Measurements from ENCODE around the gene SBK2. TPM values are rescaled to one million over a fixed set of nuclear protein-coding genes. Genes with fewer than 3 reads are reported as not detected.

The SBK2 gene
- total and polyA plus RNA-seq, 9 of the 15 experiments (the other 6 are each of a cell fraction or from before 2014, with no cell fraction given), result not detected

DNA sequence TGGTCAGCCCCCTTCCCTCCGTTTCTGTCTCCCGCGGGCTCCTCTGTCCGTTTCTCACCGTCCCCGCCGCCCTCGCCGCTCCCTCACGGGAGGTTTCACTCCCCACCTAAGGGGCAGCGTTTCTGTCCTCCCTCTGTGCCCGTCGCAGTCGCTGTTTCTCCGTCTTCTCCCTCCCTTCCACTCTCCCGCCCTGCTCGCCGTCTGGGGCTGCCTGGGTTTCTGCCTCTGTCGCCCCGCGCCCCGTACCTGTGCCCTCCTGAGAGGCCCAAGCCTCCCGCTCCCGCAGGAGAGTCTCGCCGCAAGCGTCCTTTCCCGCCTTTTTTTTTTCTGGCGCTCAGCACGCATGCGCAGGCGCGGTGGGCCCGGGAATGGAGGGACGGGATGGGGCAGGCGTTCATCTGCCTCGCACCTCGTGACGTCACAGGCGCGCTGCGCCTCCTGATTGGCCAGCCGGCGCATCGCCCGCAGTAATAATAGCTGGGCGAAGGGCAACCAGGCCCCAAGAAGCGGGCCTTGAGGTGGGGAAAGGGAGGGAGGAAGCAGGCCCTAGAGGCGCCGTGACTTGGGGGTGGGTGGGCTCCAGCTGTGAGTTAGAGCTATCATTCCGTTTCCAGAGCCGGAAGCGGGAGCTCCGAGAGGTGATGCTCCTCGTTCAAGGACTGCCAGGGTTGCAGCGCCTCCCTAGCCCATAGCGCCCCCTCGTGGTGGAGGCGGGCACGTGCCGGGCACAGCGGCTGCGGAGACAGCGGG lies 33.3 kb downstream of the SBK2 start (continued):
- TF ChIP-seq L3MBTL2 (IDR thresholded peaks at IDR 0.05) (peak; percentile 100), NCOA4 (IDR thresholded peaks at IDR 0.05; ENCODE audit: partially characterized antibody) (no peak), FOXP1 (CRISPR knock-in tag; IDR thresholded peaks at IDR 0.05) (peak; percentile 100), MTF1 (CRISPR knock-in tag; IDR thresholded peaks at IDR 0.05; ENCODE audit: borderline replicate concordance) (no peak), TEAD1 (CRISPR knock-in tag; IDR thresholded peaks at IDR 0.05) (peak in 1 of 2 experiments; percentile 98; a peak in 2 of 4 replicates), TFE3 (CRISPR knock-in tag; IDR thresholded peaks at IDR 0.05) (peak; percentile 37; the same call in 1 of the 2 replicates), KAT8 (IDR thresholded peaks at IDR 0.05; ENCODE audit: low read depth) (no peak), DACH1 (IDR thresholded peaks at IDR 0.05; ENCODE audit: partially characterized antibody) (peak; percentile 15), MLLT1 (IDR thresholded peaks at IDR 0.05) (0 out of 4 replicates have a peak, but pooled peaks of 1 of the 2 experiments have one; percentile 15), RFX5 (IDR thresholded peaks at IDR 0.05; ENCODE audit: low read depth, low read length) (peak; percentile 99), E2F1 (CRISPR knock-in tag; IDR thresholded peaks at IDR 0.05) (peak; percentile 100), ZNF253 (CRISPR knock-in tag; conservative IDR thresholded peaks at IDR 0.05) (no peak), GABPA (tag; conservative IDR thresholded peaks at IDR 0.05; ENCODE audit: low read depth) (peak; percentile 48)
- TF ChIP-seq, protein P1, sequence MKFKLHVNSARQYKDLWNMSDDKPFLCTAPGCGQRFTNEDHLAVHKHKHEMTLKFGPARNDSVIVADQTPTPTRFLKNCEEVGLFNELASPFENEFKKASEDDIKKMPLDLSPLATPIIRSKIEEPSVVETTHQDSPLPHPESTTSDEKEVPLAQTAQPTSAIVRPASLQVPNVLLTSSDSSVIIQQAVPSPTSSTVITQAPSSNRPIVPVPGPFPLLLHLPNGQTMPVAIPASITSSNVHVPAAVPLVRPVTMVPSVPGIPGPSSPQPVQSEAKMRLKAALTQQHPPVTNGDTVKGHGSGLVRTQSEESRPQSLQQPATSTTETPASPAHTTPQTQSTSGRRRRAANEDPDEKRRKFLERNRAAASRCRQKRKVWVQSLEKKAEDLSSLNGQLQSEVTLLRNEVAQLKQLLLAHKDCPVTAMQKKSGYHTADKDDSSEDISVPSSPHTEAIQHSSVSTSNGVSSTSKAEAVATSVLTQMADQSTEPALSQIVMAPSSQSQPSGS (CRISPR knock-in tag; IDR thresholded peaks at IDR 0.05), result peak; percentile 91
- TF ChIP-seq, protein P2, sequence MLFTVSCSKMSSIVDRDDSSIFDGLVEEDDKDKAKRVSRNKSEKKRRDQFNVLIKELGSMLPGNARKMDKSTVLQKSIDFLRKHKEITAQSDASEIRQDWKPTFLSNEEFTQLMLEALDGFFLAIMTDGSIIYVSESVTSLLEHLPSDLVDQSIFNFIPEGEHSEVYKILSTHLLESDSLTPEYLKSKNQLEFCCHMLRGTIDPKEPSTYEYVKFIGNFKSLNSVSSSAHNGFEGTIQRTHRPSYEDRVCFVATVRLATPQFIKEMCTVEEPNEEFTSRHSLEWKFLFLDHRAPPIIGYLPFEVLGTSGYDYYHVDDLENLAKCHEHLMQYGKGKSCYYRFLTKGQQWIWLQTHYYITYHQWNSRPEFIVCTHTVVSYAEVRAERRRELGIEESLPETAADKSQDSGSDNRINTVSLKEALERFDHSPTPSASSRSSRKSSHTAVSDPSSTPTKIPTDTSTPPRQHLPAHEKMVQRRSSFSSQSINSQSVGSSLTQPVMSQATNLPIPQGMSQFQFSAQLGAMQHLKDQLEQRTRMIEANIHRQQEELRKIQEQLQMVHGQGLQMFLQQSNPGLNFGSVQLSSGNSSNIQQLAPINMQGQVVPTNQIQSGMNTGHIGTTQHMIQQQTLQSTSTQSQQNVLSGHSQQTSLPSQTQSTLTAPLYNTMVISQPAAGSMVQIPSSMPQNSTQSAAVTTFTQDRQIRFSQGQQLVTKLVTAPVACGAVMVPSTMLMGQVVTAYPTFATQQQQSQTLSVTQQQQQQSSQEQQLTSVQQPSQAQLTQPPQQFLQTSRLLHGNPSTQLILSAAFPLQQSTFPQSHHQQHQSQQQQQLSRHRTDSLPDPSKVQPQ (CRISPR knock-in tag; IDR thresholded peaks at IDR 0.05; ENCODE audit: borderline replicate concordance), result no peak
